Measurements from ENCODE around the gene KCNQ1. TPM values are rescaled to one million over a fixed set of nuclear protein-coding genes. Genes with fewer than 3 reads are reported as not detected.

KCNQ1 gene
- total and polyA plus RNA-seq, 2 of the 13 experiments (the other 11 are each of a cell fraction or from before 2014, with no cell fraction given): 0.02 to 0.08 TPM

- H4K20me1 ChIP-seq (ENCODE audit: insufficient read depth, low read length): no peaks in the 10 kb centered on the region
- CTCF ChIA-PET (ENCODE audit: low intra/inter-chr PET ratio, low total read pairs): no interaction called here
- H3K9ac ChIP-seq (ENCODE audit: insufficient read depth, low read depth, low read length): no peak overlapping the region
- FAIRE-seq: no peak
- H3K27me3 ChIP-seq (ENCODE audit: control insufficient read depth in 1 of 2, insufficient read depth in 2 of 2, low read length in 2 of 2): peaks cover 22 to 89% of the 10 kb centered on the region in 2 experiments
- H3K27ac ChIP-seq (ENCODE audit: extremely low read length, insufficient read depth, low read length): no peak overlapping the region
- POLR2A ChIA-PET: no interaction called here
- peaks cover 18% of the 10 kb centered on the region for H3K4me1 ChIP-seq (ENCODE audit: insufficient read depth, low read length)
- in situ Hi-C loops (cut with HindIII; ENCODE audit: extremely low pct_ligation_motif_present, low pct_unique_long_range_greater_than_20kb) (no loop called here), intact Hi-C loops (cut with micrococcal nuclease; ENCODE audit: unreplicated experiment) (no loop called here)
- 73% methylated on average over 13 of the region's 22 CpGs for WGBS (ENCODE audit: low lambda C conversion rate)
- H3K4me3 ChIP-seq (replicated peaks in 1 of 3; ENCODE audit: insufficient read depth in 1 of 3, low read depth in 2 of 3, low read length in 3 of 3): no peak overlapping the region
- no peak overlapping the region for H2AFZ ChIP-seq (ENCODE audit: low read length)
- no TSS peak for BruUV-seq (replicated peaks)
- TF ChIP-seq SAFB2 (CRISPR knock-in tag; IDR thresholded peaks at IDR 0.05; ENCODE audit: borderline replicate concordance, low read depth): no peak
- no peak for TF ChIP-seq MAFF (IDR thresholded peaks at IDR 0.05; ENCODE audit: low read depth, low read length)
- no peak for TF ChIP-seq ZNF775 (CRISPR knock-in tag; IDR thresholded peaks at IDR 0.05; ENCODE audit: borderline replicate concordance)
- TF ChIP-seq ZBTB7B (CRISPR knock-in tag; IDR thresholded peaks at IDR 0.05): no peak
- no peak for TF ChIP-seq DR1 (CRISPR knock-in tag; IDR thresholded peaks at IDR 0.05)
- no peak for TF ChIP-seq ZSCAN25 (CRISPR knock-in tag; IDR thresholded peaks at IDR 0.05)
- TF ChIP-seq ZNF615 (CRISPR knock-in tag; IDR thresholded peaks at IDR 0.05; ENCODE audit: borderline replicate concordance): no peak
- no peak for TF ChIP-seq KLF9 (CRISPR knock-in tag; IDR thresholded peaks at IDR 0.05; ENCODE audit: low read depth)
- TF ChIP-seq TEAD3 (CRISPR knock-in tag; optimal IDR thresholded peaks at IDR 0.05; ENCODE audit: borderline replicate concordance): no peak
- no peak for TF ChIP-seq ZNF510 (CRISPR knock-in tag; IDR thresholded peaks at IDR 0.05; ENCODE audit: low read depth)
- TF ChIP-seq ONECUT2 (CRISPR knock-in tag; IDR thresholded peaks at IDR 0.05): no peak
- no peak for TF ChIP-seq ZBTB21 (CRISPR knock-in tag; IDR thresholded peaks at IDR 0.05)
- H3K4me2 ChIP-seq (ENCODE audit: low read depth, low read length): no peak overlapping the region
- DNase-seq (ENCODE audit: low spot score): no peak
- no peaks in the 10 kb centered on the region for H3K9me3 ChIP-seq (ENCODE audit: low read length)
- H3K36me3 ChIP-seq (replicated peaks in 1 of 2; ENCODE audit: control insufficient read depth in 1 of 2, insufficient read depth in 2 of 2, low read length in 2 of 2): no peaks in the 10 kb centered on the region
- no peaks in the 10 kb centered on the region for H3K79me2 ChIP-seq (ENCODE audit: insufficient read depth, low read length)
- ATAC-seq: no peak
Observed at GRCh38 chr11:2801711-2802388, 357.0 kb downstream of the KCNQ1 start.

Data from HepG2 (cell line).